ENCODE results near the gene C12orf43.

Gene C12orf43

GRCh38 chr12:121025442-121026226 is 9.3 kb upstream of the C12orf43 start:
- peaks cover 10% of the 10 kb centered on the region for H3K27me3 ChIP-seq (ENCODE audit: control insufficient read depth, insufficient read depth, low read length)
- H3K9ac ChIP-seq (ENCODE audit: low read depth, low read length), result no peak overlapping the region
- H3K4me2 ChIP-seq (ENCODE audit: low read length), result no peak overlapping the region
- no peaks in the 10 kb centered on the region for H3K36me3 ChIP-seq (ENCODE audit: insufficient read depth, low read length)
- no peaks in the 10 kb centered on the region for H3K9me3 ChIP-seq (replicated peaks; ENCODE audit: low read length)
- H3K4me3 ChIP-seq (ENCODE audit: low read length), result no peak overlapping the region
- H3K4me1 ChIP-seq (ENCODE audit: control insufficient read depth, insufficient read depth, low read length), result no peaks in the 10 kb centered on the region

- H3K4me1 ChIP-seq (ENCODE audit: control insufficient read depth, insufficient read depth, low read length), result no peaks in the 10 kb centered on the region
- peaks cover 19% of the 10 kb centered on the region for H3K27me3 ChIP-seq (ENCODE audit: control insufficient read depth, insufficient read depth, low read length)
- no peak overlapping the region for H3K9ac ChIP-seq (ENCODE audit: low read depth, low read length)
- no peak overlapping the region for H3K4me2 ChIP-seq (ENCODE audit: low read length)
- no peaks in the 10 kb centered on the region for H3K36me3 ChIP-seq (ENCODE audit: insufficient read depth, low read length)
- no peaks in the 10 kb centered on the region for H3K9me3 ChIP-seq (replicated peaks; ENCODE audit: low read length)
- H3K4me3 ChIP-seq (ENCODE audit: low read length), result no peak overlapping the region
Observed at GRCh38 chr12:121023799-121024198, 7.5 kb upstream of the C12orf43 start.

GRCh38 chr12:121022713-121023112 is 6.4 kb upstream of the C12orf43 start:
- Histone ChIP-seq H3K4me3 (ENCODE audit: low read length) (no peak overlapping the region), H3K9me3 (replicated peaks; ENCODE audit: low read length) (no peaks in the 10 kb centered on the region), H3K4me1 (ENCODE audit: control insufficient read depth, insufficient read depth, low read length) (no peaks in the 10 kb centered on the region), H3K9ac (ENCODE audit: low read depth, low read length) (no peak overlapping the region), H3K4me2 (ENCODE audit: low read length) (no peak overlapping the region), H3K27me3 (ENCODE audit: control insufficient read depth, insufficient read depth, low read length) (peaks cover 19% of the 10 kb centered on the region), H3K36me3 (ENCODE audit: insufficient read depth, low read length) (no peaks in the 10 kb centered on the region)

- no peaks in the 10 kb centered on the region for H3K4me1 ChIP-seq (ENCODE audit: control insufficient read depth, insufficient read depth, low read length)
- H3K36me3 ChIP-seq (ENCODE audit: insufficient read depth, low read length), result no peaks in the 10 kb centered on the region
- H3K9me3 ChIP-seq (replicated peaks; ENCODE audit: low read length), result no peaks in the 10 kb centered on the region
- H3K27me3 ChIP-seq (ENCODE audit: control insufficient read depth, insufficient read depth, low read length), result peaks cover 15% of the 10 kb centered on the region
- H3K4me2 ChIP-seq (ENCODE audit: low read length), result no peak overlapping the region
- no peak overlapping the region for H3K9ac ChIP-seq (ENCODE audit: low read depth, low read length)
- H3K4me3 ChIP-seq (ENCODE audit: low read length), result no peak overlapping the region
Observed at GRCh38 chr12:121021754-121022153, 5.5 kb upstream of the C12orf43 start.

GRCh38 chr12:121018860-121019617 is 2.8 kb upstream of the C12orf43 start:
- Histone ChIP-seq H3K4me3 (ENCODE audit: low read length) (no peak overlapping the region), H3K9ac (ENCODE audit: low read depth, low read length) (no peak overlapping the region), H3K4me1 (ENCODE audit: control insufficient read depth, insufficient read depth, low read length) (peaks cover 9% of the 10 kb centered on the region), H3K36me3 (ENCODE audit: insufficient read depth, low read length) (no peaks in the 10 kb centered on the region), H3K9me3 (replicated peaks; ENCODE audit: low read length) (no peaks in the 10 kb centered on the region), H3K4me2 (ENCODE audit: low read length) (no peak overlapping the region), H3K27me3 (ENCODE audit: control insufficient read depth, insufficient read depth, low read length) (peaks cover 15% of the 10 kb centered on the region)

GRCh38 chr12:121017966-121018491 is 1.7 kb upstream of the C12orf43 start:
- peaks cover 2% of the 10 kb centered on the region for H3K36me3 ChIP-seq (ENCODE audit: insufficient read depth, low read length)
- H3K27me3 ChIP-seq (ENCODE audit: control insufficient read depth, insufficient read depth, low read length), result peaks cover 15% of the 10 kb centered on the region
- H3K4me3 ChIP-seq (ENCODE audit: low read length), result no peak overlapping the region
- no peaks in the 10 kb centered on the region for H3K9me3 ChIP-seq (replicated peaks; ENCODE audit: low read length)
- peaks cover 9% of the 10 kb centered on the region for H3K4me1 ChIP-seq (ENCODE audit: control insufficient read depth, insufficient read depth, low read length)
- H3K4me2 ChIP-seq (ENCODE audit: low read length), result no peak overlapping the region
- no peak overlapping the region for H3K9ac ChIP-seq (ENCODE audit: low read depth, low read length)

- H3K4me1 ChIP-seq (ENCODE audit: control insufficient read depth, insufficient read depth, low read length), result peaks cover 9% of the 10 kb centered on the region
- peaks cover 10% of the 10 kb centered on the region for H3K36me3 ChIP-seq (ENCODE audit: insufficient read depth, low read length)
- no peaks in the 10 kb centered on the region for H3K9me3 ChIP-seq (replicated peaks; ENCODE audit: low read length)
- no peak overlapping the region for H3K4me3 ChIP-seq (ENCODE audit: low read length)
- H3K9ac ChIP-seq (ENCODE audit: low read depth, low read length), result no peak overlapping the region
- no peaks in the 10 kb centered on the region for H3K27me3 ChIP-seq (ENCODE audit: control insufficient read depth, insufficient read depth, low read length)
- H3K4me2 ChIP-seq (ENCODE audit: low read length), result no peak overlapping the region
Observed at GRCh38 chr12:121013715-121014114, 2.6 kb downstream of the C12orf43 start.

GRCh38 chr12:121011820-121012219 is 4.5 kb downstream of the C12orf43 start:
- Histone ChIP-seq H3K9ac (ENCODE audit: low read depth, low read length) (no peak overlapping the region), H3K9me3 (replicated peaks; ENCODE audit: low read length) (no peaks in the 10 kb centered on the region), H3K36me3 (ENCODE audit: insufficient read depth, low read length) (peaks cover 23% of the 10 kb centered on the region), H3K4me1 (ENCODE audit: control insufficient read depth, insufficient read depth, low read length) (peaks cover 9% of the 10 kb centered on the region), H3K27me3 (ENCODE audit: control insufficient read depth, insufficient read depth, low read length) (no peaks in the 10 kb centered on the region), H3K4me3 (ENCODE audit: low read length) (no peak overlapping the region), H3K4me2 (ENCODE audit: low read length) (no peak overlapping the region)

GRCh38 chr12:121010860-121011259 is 5.4 kb downstream of the C12orf43 start:
- peaks cover 27% of the 10 kb centered on the region for H3K36me3 ChIP-seq (ENCODE audit: insufficient read depth, low read length)
- no peak overlapping the region for H3K4me2 ChIP-seq (ENCODE audit: low read length)
- H3K4me3 ChIP-seq (ENCODE audit: low read length), result no peak overlapping the region
- H3K4me1 ChIP-seq (ENCODE audit: control insufficient read depth, insufficient read depth, low read length), result peaks cover 9% of the 10 kb centered on the region
- no peaks in the 10 kb centered on the region for H3K27me3 ChIP-seq (ENCODE audit: control insufficient read depth, insufficient read depth, low read length)
- no peak overlapping the region for H3K9ac ChIP-seq (ENCODE audit: low read depth, low read length)
- no peaks in the 10 kb centered on the region for H3K9me3 ChIP-seq (replicated peaks; ENCODE audit: low read length)

GRCh38 chr12:121009741-121010140 is 6.5 kb downstream of the C12orf43 start:
- no peak overlapping the region for H3K4me2 ChIP-seq (ENCODE audit: low read length)
- no peak overlapping the region for H3K9ac ChIP-seq (ENCODE audit: low read depth, low read length)
- H3K27me3 ChIP-seq (ENCODE audit: control insufficient read depth, insufficient read depth, low read length), result no peaks in the 10 kb centered on the region
- H3K9me3 ChIP-seq (replicated peaks; ENCODE audit: low read length), result no peaks in the 10 kb centered on the region
- H3K4me1 ChIP-seq (ENCODE audit: control insufficient read depth, insufficient read depth, low read length), result no peaks in the 10 kb centered on the region
- peaks cover 32% of the 10 kb centered on the region for H3K36me3 ChIP-seq (ENCODE audit: insufficient read depth, low read length)
- no peak overlapping the region for H3K4me3 ChIP-seq (ENCODE audit: low read length)

GRCh38 chr12:121008347-121009098 is 7.8 kb downstream of the C12orf43 start:
- no peaks in the 10 kb centered on the region for H3K4me1 ChIP-seq (ENCODE audit: control insufficient read depth, insufficient read depth, low read length)
- H3K36me3 ChIP-seq (ENCODE audit: insufficient read depth, low read length), result peaks cover 44% of the 10 kb centered on the region
- H3K4me3 ChIP-seq (ENCODE audit: low read length), result no peak overlapping the region
- no peaks in the 10 kb centered on the region for H3K9me3 ChIP-seq (replicated peaks; ENCODE audit: low read length)
- no peaks in the 10 kb centered on the region for H3K27me3 ChIP-seq (ENCODE audit: control insufficient read depth, insufficient read depth, low read length)
- H3K4me2 ChIP-seq (ENCODE audit: low read length), result no peak overlapping the region
- no peak overlapping the region for H3K9ac ChIP-seq (ENCODE audit: low read depth, low read length)

All from skeletal muscle satellite cell (primary cell).